ENCODE measurements around the gene TMEM134.

Gene TMEM134

DNA sequence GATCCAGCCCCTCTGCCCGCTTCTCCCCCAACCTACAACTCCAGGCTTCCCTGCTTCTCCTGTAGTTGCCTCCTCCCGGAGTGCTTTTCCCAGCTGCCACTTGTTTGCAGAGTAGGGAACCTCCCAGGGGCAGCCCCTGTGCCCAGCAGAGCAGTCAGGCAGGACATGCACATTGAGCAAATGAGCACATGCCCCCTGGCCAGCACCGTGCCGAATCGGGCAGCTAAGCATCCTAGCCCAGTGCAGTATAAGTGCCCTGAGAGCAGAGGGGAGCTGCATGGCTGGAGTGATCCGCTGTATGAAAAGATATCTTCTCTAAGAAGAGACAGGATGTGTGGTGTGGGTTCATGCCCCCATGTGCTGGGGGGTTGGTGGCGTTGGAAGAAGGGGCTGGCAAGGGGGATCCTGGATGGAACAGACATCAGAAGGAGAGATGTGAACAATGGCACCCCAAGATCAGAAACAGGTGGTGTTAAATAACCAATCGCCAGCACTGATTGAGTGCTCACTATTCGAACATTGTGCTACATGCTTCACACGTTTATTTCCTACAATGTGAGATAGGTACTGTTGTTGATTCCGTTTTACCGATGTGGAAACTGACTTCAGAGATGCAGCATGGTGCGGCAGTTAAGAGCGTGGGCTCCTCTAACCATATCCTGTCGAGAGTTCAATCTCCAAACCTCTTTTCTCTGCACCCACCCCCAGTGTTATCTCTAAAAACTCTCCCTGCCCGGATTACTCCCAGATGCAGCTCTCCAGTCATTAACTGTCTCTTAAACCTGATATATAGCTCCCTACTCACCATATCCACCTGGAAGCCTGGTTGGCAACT lies 15.0 kb upstream of the TMEM134 start:
- no peak for TF ChIP-seq GATA2 (IDR thresholded peaks at IDR 0.05; ENCODE audit: low read depth, low read length)
- no peak for TF ChIP-seq GATA3 (IDR thresholded peaks at IDR 0.05; ENCODE audit: low read depth, low read length)

DNA sequence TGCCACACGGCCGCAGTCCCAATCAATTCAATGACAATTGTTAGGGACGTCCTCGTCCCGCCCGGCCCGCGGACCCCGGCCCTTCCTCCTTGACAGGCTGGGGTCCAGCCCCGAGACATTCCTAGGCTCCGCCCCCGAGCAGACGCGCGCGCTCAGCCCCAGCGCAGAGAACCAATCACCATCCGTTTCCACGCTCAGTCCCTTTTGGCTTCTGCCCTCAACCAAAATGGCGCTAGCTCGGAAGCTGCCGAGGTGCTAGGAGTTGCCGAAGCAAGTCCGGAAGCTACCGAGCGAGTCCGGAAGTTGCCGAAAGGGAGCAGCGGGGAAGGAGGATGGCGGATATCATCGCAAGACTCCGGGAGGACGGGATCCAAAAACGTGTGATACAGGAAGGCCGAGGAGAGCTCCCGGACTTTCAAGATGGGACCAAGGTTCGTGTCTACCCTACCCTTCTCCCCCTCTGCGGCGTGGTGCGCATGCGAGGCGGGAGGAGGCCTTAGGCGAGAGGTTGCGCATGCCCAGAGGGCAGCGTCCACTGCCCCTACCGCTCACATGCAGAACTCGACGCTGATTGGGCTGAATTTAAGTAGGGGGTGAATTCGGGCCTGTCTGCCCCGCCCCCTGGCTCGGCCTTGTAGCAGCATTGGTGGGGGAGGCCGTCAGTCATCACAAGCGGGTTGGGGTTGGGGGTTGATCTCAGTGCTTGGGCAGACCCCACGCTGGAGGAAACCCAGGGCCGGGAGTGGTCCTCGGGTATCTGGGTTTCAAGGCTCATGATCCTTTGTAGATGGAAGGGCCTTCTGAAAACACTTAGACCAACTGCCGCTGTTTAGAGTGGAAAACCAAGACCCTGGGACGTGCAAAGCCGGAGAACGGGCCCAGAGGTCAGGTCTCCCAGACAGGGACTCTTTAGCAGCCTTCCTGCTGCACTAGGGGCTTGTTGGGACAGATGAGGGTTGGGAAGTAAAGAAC lies 14.1 kb upstream of the TMEM134 start, which contains the start of gene AIP:
Gene AIP (plus strand): TSS at position 200 of the 972 bp plus-strand sequence. CDS start 133 bp downstream, at position 333.
- no peak for TF ChIP-seq GATA2 (IDR thresholded peaks at IDR 0.05; ENCODE audit: low read depth, low read length)

DNA sequence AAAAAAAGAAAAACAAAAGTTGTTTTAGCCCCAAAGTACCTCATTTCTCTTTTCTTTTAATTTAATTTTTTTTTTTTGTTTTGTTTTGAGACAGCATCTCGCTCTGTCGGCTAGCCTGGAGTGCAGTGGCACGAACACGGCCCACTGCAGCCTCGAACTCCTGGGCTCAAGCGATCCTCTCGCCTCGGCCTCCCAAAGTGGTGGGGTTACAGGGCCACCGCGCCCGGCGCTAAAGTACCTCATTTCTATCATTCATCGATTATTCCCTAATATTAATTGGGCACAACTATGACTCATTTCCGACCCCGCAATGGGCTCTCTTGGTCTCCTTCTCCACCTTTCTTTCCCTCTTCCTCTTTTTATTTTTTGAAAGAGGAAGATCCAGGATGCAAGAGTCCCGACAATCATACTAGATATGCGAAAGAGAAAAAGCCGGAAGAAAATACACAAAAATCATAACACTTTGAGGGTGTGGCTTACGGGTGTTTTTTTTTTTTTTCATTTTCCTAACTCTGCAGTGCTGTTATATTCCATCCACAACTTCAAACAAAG lies 13.3 kb upstream of the TMEM134 start:
- TF ChIP-seq GATA2 (IDR thresholded peaks at IDR 0.05; ENCODE audit: low read depth, low read length) = no peak
- TF ChIP-seq GATA3 (IDR thresholded peaks at IDR 0.05; ENCODE audit: low read depth, low read length) = no peak

DNA sequence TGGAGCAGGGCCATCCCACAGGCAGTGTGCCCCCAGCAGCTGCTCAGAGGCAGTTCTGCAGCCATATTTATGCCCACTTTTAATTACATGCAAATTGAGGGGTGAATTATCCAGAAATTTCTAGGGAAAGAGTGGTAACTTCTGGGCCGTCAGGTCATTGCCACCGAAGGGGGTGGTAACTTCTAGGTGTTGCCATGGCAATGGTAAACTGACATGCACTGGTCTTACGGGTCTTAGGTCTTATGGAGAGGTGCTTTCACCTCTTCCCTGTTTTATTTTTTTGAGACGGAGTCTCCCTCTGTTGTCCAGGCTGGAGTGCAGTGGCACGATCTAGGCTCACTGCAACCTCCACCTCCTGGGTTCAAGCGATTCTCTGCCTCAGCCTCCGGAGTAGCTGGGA lies 3.8 kb upstream of the TMEM134 start:
- TF ChIP-seq GATA3 (IDR thresholded peaks at IDR 0.05; ENCODE audit: low read depth, low read length) (no peak), GATA2 (IDR thresholded peaks at IDR 0.05; ENCODE audit: low read depth, low read length) (no peak)

DNA sequence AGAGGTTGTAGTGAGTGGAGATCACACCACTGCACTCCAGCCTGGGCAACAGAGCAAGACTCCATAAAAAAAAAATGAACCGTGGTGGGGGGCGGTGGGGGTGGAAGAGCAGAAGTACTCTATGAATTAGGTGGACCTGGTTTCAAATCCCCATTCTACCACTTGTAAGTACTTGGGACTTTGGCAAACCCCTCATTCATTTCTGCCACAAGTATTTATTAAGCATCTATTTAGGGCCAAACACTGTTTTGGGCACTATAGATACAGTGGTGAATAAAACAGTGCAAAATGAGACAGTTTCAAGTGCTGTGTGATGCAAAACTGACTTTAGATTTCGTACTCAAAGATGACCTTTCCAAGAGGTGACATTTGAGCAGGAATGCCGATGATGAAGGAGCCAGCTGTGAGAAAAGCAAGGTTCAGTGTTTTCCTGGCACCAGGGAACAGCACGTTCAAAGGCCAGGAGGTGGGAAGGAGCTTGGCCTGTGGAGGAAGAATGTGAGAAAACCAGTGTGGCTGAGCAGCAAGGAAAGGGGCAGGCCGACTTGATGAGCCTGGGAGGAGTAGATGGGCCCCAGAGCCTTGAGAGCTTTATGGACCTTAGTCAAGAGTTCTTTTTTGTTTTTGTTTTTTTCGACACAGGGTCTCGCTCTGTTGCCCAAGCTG lies 1.4 kb upstream of the TMEM134 start:
- TF ChIP-seq GATA3 (IDR thresholded peaks at IDR 0.05; ENCODE audit: low read depth, low read length) (no peak), GATA2 (IDR thresholded peaks at IDR 0.05; ENCODE audit: low read depth, low read length) (no peak)

DNA sequence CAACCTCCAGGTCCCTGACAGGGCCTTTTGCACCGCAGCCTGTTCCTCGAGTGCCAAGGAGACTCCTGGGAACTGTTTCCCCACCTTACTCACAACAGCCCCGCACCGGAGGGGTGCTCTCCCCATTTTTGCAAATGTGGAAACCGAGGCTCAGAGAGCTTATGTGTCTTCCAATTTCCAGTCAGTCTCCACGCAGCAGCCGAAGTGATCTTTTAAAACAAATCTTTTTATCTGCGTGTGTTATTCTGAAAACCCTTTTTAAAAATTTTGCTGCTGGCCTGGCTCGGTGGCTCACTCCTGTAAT lies 409 bp upstream of the TMEM134 start:
- TF ChIP-seq GATA3 (IDR thresholded peaks at IDR 0.05; ENCODE audit: low read depth, low read length) = no peak
- TF ChIP-seq GATA2 (IDR thresholded peaks at IDR 0.05; ENCODE audit: low read depth, low read length) = no peak

DNA sequence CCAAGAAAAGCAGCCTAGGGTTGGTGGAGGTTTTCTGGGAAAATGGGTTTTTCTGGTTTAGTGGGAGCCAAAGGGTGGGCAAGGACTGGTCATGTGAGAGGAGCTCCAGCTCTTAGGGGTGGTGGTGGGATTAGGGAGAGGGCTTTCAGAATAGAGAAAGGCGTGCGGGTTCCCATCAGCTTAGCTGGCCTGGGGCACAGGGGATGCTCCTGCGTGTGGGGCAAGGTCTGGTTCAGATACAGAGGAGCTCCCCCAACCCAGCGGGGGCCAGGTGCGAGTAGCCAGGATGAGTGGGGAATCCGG lies 644 bp downstream of the TMEM134 start:
- TF ChIP-seq GATA3 (IDR thresholded peaks at IDR 0.05; ENCODE audit: low read depth, low read length) (no peak), GATA2 (IDR thresholded peaks at IDR 0.05; ENCODE audit: low read depth, low read length) (no peak)

DNA sequence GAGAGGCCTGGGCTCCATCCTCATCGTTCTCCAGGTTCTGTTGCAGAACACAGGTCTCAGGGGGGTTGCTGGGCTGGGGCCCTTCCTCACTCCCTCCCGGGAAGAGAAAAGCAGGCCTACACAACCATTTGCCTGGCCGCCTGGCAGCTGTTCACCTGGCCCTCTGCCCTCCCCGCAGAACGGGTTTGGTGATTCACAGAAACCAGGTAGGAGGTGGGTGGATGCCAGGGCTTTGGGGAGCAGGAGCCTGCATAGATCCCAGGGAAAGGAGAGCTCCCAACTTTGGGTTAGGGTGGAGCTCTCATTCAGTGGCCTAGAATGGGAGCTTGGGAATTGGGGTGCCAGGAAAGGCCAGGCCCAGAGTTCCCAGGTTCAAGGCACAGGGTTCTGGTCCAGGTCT lies 995 bp downstream of the TMEM134 start:
- no peak for TF ChIP-seq GATA2 (IDR thresholded peaks at IDR 0.05; ENCODE audit: low read depth, low read length)
- TF ChIP-seq GATA3 (IDR thresholded peaks at IDR 0.05; ENCODE audit: low read depth, low read length) = no peak

DNA sequence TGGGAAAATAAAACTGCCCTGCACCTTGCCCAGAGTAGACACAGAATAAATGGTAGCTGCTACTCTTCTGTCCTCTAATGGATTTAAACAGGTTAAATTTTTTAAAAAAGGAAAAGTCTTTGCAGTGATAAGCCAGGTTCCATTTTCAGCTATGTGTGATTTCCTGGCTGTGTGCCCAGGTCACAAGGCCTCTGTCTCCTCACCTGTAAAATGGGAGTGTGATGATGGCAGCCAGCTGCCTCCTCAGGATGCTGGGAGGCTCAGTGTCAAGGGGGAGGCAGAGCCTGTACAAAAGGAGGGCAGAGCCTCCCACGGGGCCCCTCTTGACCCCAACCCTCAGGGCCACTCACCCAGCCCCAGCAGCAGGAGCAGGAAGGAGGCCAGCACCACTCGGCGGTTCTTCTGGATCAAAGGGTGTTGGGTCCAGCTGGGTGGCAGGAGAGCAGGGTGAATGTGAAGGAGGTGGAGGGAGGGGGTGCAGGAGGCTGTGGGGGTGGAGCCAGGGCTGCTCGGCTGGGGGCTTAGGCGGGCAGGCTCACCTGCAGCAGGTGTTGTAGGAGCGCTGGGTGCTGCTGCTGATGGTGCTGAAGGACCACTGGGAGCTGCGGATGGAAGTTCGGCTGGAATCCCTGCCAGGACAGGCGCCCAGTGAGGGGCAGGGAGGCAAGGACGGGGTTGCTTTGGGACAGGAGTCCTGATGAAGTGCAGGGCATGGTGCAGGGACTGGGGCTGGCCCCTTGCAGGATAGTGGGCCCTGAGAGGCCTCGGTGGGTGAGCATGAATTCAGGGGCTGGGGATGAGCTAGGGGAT lies 1.9 kb downstream of the TMEM134 start:
- TF ChIP-seq GATA3 (IDR thresholded peaks at IDR 0.05; ENCODE audit: low read depth, low read length) = no peak
- TF ChIP-seq GATA2 (IDR thresholded peaks at IDR 0.05; ENCODE audit: low read depth, low read length) = no peak

DNA sequence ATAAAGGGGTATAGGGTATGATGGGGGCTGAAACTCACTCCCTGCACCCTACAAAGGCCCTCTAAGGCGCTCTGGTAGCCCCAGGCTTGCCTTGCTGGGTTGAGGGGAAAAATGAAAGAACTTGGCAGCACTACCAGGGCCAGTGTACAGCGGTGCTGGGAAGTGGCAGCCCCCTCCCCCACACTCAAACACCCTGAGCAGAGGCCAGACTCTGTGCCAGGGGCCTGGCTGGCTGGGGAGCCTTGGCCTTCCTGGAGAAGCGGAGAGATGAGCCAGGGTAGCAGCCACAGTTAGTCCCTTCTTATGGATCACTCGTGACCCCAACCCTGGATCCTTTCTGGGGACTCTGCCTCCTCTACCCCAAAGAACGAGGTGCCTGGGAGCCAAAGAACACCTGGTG lies 2.7 kb downstream of the TMEM134 start:
- no peak for TF ChIP-seq GATA3 (IDR thresholded peaks at IDR 0.05; ENCODE audit: low read depth, low read length)
- TF ChIP-seq GATA2 (IDR thresholded peaks at IDR 0.05; ENCODE audit: low read depth, low read length) = no peak

DNA sequence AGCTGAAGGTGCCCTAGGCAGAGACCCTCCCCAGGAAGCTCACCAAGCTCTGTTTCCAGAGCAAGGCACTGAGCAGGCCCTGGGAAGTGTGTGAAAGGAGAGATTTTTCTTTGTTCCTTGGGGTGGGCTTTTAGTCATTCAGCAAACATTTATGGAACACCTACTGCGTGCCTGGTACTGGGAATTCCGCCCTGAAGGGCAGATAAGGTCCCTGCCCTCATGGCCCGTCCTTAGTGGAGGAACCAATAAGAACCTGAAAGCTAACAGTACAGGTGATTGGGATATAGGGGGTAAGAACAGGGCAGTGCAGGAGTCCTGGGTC lies 3.9 kb downstream of the TMEM134 start:
- no peak for TF ChIP-seq GATA2 (IDR thresholded peaks at IDR 0.05; ENCODE audit: low read depth, low read length)
- no peak for TF ChIP-seq GATA3 (IDR thresholded peaks at IDR 0.05; ENCODE audit: low read depth, low read length)

DNA sequence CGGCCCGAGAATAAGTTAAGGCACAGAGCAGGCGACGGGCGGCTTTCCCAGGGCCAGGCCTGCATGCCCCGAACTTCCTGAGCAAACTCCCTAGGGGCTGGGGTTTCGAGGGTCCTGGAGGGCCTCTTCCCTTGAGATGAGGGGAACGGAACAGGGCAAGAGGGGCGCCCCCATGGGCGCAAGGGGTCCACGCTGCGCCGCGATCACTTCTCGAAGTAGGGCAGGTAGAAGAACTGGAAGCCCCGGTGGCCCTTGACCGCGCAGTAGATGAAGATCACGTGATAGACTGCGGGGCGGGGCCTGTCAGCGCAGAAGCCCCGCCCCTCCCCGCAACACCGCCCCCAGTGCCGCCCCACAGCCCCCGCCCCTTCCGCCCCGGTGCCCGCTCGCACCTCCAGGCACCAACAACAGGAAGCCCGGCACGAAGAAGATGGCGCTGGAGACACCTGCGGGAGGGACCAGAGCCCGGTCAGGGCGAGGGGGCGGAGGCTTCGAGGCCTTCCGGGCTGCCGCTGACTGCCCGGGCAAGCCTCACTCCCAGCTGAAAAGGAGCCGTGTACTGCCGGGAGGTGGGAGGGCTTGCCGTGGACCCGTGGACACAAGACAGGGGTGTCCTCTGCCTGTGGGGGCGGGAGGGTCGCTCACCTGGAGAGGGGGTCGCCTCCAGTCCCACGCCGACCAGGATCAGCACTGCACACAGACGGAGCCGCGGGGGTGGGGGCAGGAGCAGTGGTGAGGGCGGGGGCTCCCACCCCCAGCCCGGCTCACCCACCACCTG lies 4.5 kb downstream of the TMEM134 start:
- TF ChIP-seq GATA2 (IDR thresholded peaks at IDR 0.05; ENCODE audit: low read depth, low read length) (no peak), GATA3 (IDR thresholded peaks at IDR 0.05; ENCODE audit: low read depth, low read length) (no peak)

Data from SH-SY5Y (cell line).